SH-SY5Y (cell line): ENCODE results near the gene PCDHA13.

Source experiments
- GATA2 ChIP-seq: IDR thresholded peaks from 2 replicates; pipeline ENCODE4 v1.6.1; 2011; ENCODE audit warnings: mild to moderate bottlenecking, low read depth, low read length
- GATA3 ChIP-seq: IDR thresholded peaks from 2 replicates; pipeline ENCODE4 v1.6.1; 2011; ENCODE audit warnings: low read depth, mild to moderate bottlenecking, low read length, moderate library complexity

The PCDHA13 gene

GRCh38 chr5:140925806-140926442 is 44.0 kb downstream of the PCDHA13 start, which contains the start of gene PCDHAC1:
TSS of gene PCDHAC1 (plus strand) at chr5:140926299. CDS start at chr5:140926893, 594 bp downstream.
- no peak for TF ChIP-seq GATA2

DNA sequence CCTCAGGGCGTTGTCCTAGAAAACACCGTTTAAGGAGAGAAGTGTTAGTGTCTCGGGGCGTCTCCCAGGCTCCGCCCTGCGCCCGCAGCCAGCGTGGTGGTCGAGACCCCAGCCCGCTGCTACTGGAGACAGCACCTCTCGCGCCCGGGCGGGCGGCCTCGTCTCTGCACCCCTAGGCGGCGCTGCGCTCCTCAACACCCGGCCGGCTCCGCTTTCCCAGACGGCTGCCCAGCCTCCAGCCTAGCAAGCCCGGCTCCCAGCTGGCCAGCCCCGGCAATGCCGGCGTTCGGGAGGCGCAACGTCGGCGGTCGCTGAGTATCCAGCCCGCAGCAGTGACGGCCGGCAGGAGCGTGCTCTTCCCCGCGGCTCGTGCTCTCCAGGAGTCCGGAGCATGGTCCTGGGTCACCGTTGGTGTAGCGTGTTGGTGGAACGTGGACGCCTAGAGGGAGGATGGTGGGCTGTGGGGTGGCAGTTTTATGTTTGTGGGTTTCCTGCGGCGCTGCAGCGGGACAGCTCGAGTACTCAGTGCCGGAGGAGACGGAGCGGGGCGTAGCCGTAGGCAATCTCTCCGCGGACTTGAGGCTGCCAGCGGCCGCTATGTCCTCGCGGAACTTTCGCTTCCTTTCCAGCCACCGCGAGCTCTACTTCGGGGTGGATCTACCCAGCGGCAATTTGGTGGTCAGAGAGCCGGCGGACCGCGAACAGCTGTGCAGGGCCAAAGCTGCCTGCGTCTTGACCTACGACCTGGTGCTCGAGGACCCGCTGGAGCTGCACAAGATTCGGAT is 44.7 kb downstream of the PCDHA13 start:
- TF ChIP-seq GATA2: peak; percentile 59
- TF ChIP-seq GATA3: no peak

DNA sequence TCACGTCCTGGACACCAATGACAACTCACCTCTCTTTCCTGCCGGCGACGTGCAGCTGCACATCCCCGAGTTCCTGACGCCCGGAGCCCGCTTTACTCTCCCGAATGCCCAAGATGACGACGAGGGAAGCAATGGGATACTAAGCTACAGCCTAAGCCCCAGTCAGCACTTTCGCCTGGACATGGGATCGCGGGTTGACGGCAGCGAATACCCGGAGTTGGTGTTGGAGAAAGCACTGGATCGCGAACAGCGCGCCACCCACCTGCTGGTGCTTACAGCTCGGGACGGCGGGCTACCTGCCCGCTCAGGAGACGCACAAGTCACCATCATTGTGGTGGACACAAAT is 45.3 kb downstream of the PCDHA13 start:
- TF ChIP-seq GATA2 (no peak), GATA3 (no peak)
